Natural killer cell treated with Interleukin-12 subunit alpha and Interleukin-12 subunit beta and Interleukin-15 and Interleukin-18, amount 100 ng/mL, for 72 hours (primary cell): ENCODE results near the gene RPL29. TPM values are rescaled to one million over a fixed set of nuclear protein-coding genes. Genes with fewer than 3 reads are reported as not detected.
"Not testable (repeated sequence)": the region's sequence is repeated elsewhere in the genome, so short reads cannot be mapped to it uniquely, and the experiment has no call there.

Source experiments
- ATAC-seq, 2 donors: fragments of 150-1000 bp; cut with Tn5 transposase in 1 of 2; sonication (Bioruptor Pico), chemical (Tn5 transposase) in 1 of 2; 2 replicates each; pipeline ENCODE4 v1.10.0; 2021
- DNase-seq: peaks from one replicate; pipeline ENCODE4 v3.0.0; 2022; ENCODE audit warnings: low spot score
- H3K27ac Mint-ChIP-seq, 2 donors: 1 replicate in 1 of 2; 2 replicates in 1 of 2; pipeline ENCODE4 v1.8.0; 2022; ENCODE audit warnings: mixed read lengths in 2 of 2, mild to moderate bottlenecking in 1 of 2, moderate library complexity in 1 of 2
- H3K27me3 Mint-ChIP-seq, 2 donors: 1 replicate in 1 of 2; 2 replicates in 1 of 2; pipeline ENCODE4 v1.8.0; 2022; ENCODE audit warnings: mixed read lengths in 2 of 2
- H3K36me3 Mint-ChIP-seq: one replicate; pipeline ENCODE4 v1.8.0; 2022; ENCODE audit warnings: mixed read lengths
- H3K4me1 Mint-ChIP-seq, 2 donors: 1 replicate in 1 of 2; 2 replicates in 1 of 2; pipeline ENCODE4 v1.8.0; 2022; ENCODE audit warnings: low read depth in 2 of 2, mixed read lengths in 2 of 2, mild to moderate bottlenecking in 1 of 2
- H3K4me3 Mint-ChIP-seq: one replicate; pipeline ENCODE4 v1.8.0; 2022; ENCODE audit warnings: mixed read lengths
- H3K9me3 Mint-ChIP-seq: 2 replicates; pipeline ENCODE4 v1.8.0; 2022; ENCODE audit warnings: mixed read lengths
- total RNA-seq, 2 donors: library from RNA; stranded (reverse); gene quantifications; one replicate each; pipeline ENCODE4 v1.2.3, GENCODE V29; 2022

RPL29 gene
- total RNA-seq = 100 to 1,000 TPM; 598 to 910 TPM

- peaks cover 24 to 30% of the 10 kb centered on the region in 2 donors for H3K4me1 Mint-ChIP-seq
- H3K4me3 Mint-ChIP-seq = peak within 1 kb of the TSS; percentile 99
- ATAC-seq (peak; percentile 94 to 97), DNase-seq (peak; percentile 91)
- H3K27ac Mint-ChIP-seq = peak within 1 kb of the TSS; percentile 100
- H3K9me3 Mint-ChIP-seq = no peaks in the 10 kb centered on the region
- H3K27me3 Mint-ChIP-seq = peaks cover 0 to 5% of the 10 kb centered on the region in 2 donors
- peaks cover 18% of the 10 kb centered on the region for H3K36me3 Mint-ChIP-seq
Observed at GRCh38 chr3:51995346-51996163, at the start of gene RPL29. RPL29 (minus strand) TSS chr3:51995895; CDS start chr3:51995461, 434 bp downstream.

- Mint-ChIP-seq H3K36me3 (no peaks in the 10 kb centered on the region), H3K27me3 (no peaks in the 10 kb centered on the region), H3K4me3 (no peak overlapping the region), H3K4me1 (peaks cover 0 to 9% of the 10 kb centered on the region in 2 donors), H3K9me3 (no peaks in the 10 kb centered on the region), H3K27ac (no peak overlapping the region)
- ATAC-seq = peak in 1 of 2 donors; percentile 11
- DNase-seq = no peak
Observed at GRCh38 chr3:52044869-52045619, 49.3 kb upstream of the RPL29 start.

- no peak for ATAC-seq
- Mint-ChIP-seq H3K27ac (no peak overlapping the region), H3K4me1 (peaks cover 0 to 2% of the 10 kb centered on the region in 2 donors)
Observed at GRCh38 chr3:52043750-52044149, 48.1 kb upstream of the RPL29 start.

GRCh38 chr3:52043039-52043438 is 47.3 kb upstream of the RPL29 start:
- not testable (repeated sequence) for H3K4me3 Mint-ChIP-seq, H3K9me3 Mint-ChIP-seq, ATAC-seq, H3K36me3 Mint-ChIP-seq, DNase-seq, H3K27ac Mint-ChIP-seq, H3K27me3 Mint-ChIP-seq, H3K4me1 Mint-ChIP-seq

More at GRCh38 chr3:52043750-52044149, 48.1 kb upstream of the RPL29 start:
- Mint-ChIP-seq H3K36me3 (no peaks in the 10 kb centered on the region), H3K4me3 (no peak overlapping the region), H3K9me3 (no peaks in the 10 kb centered on the region), H3K27me3 (no peaks in the 10 kb centered on the region)
- DNase-seq = no peak

- Mint-ChIP-seq H3K27ac (peak overlapping the region in 1 of 2 donors; percentile 50), H3K9me3 (no peaks in the 10 kb centered on the region), H3K4me3 (no peak overlapping the region), H3K36me3 (no peaks in the 10 kb centered on the region), H3K27me3 (no peaks in the 10 kb centered on the region), H3K4me1 (no peaks in the 10 kb centered on the region)
- ATAC-seq = no peak
- DNase-seq = no peak
Observed at GRCh38 chr3:52041118-52041731, 45.5 kb upstream of the RPL29 start.

GRCh38 chr3:52040600-52040999 is 44.9 kb upstream of the RPL29 start:
- Mint-ChIP-seq H3K36me3 (no peaks in the 10 kb centered on the region), H3K27me3 (no peaks in the 10 kb centered on the region), H3K27ac (peak overlapping the region in 1 of 2 donors; percentile 50), H3K4me3 (no peak overlapping the region), H3K9me3 (no peaks in the 10 kb centered on the region), H3K4me1 (no peaks in the 10 kb centered on the region)
- DNase-seq (no peak), ATAC-seq (no peak)

GRCh38 chr3:52039846-52040245 is 44.2 kb upstream of the RPL29 start:
- Mint-ChIP-seq H3K27me3 (no peaks in the 10 kb centered on the region), H3K4me3 (no peak overlapping the region), H3K36me3 (no peaks in the 10 kb centered on the region), H3K9me3 (no peaks in the 10 kb centered on the region), H3K4me1 (no peaks in the 10 kb centered on the region), H3K27ac (no peak overlapping the region)
- ATAC-seq (no peak), DNase-seq (no peak)

GRCh38 chr3:52039426-52039825 is 43.7 kb upstream of the RPL29 start:
- H3K27ac Mint-ChIP-seq = no peak overlapping the region
- DNase-seq = no peak
- H3K27me3 Mint-ChIP-seq = no peaks in the 10 kb centered on the region
- no peaks in the 10 kb centered on the region for H3K9me3 Mint-ChIP-seq
- no peaks in the 10 kb centered on the region for H3K36me3 Mint-ChIP-seq
- no peak overlapping the region for H3K4me3 Mint-ChIP-seq
- ATAC-seq = no peak
- H3K4me1 Mint-ChIP-seq = no peaks in the 10 kb centered on the region

- Mint-ChIP-seq H3K27me3 (no peaks in the 10 kb centered on the region), H3K27ac (no peak overlapping the region), H3K4me3 (no peak overlapping the region), H3K36me3 (no peaks in the 10 kb centered on the region), H3K9me3 (no peaks in the 10 kb centered on the region), H3K4me1 (no peaks in the 10 kb centered on the region)
- no peak for ATAC-seq
- no peak for DNase-seq
Observed at GRCh38 chr3:52038227-52038626, 42.5 kb upstream of the RPL29 start.

GRCh38 chr3:52037291-52037690 is 41.6 kb upstream of the RPL29 start:
- ATAC-seq (no peak), DNase-seq (no peak)
- no peaks in the 10 kb centered on the region for H3K9me3 Mint-ChIP-seq
- H3K27me3 Mint-ChIP-seq = no peaks in the 10 kb centered on the region
- H3K27ac Mint-ChIP-seq = no peak overlapping the region
- no peaks in the 10 kb centered on the region for H3K4me1 Mint-ChIP-seq
- no peak overlapping the region for H3K4me3 Mint-ChIP-seq
- no peaks in the 10 kb centered on the region for H3K36me3 Mint-ChIP-seq

GRCh38 chr3:52036829-52037228 is 41.1 kb upstream of the RPL29 start:
- H3K27me3 Mint-ChIP-seq = no peaks in the 10 kb centered on the region
- H3K36me3 Mint-ChIP-seq = no peaks in the 10 kb centered on the region
- DNase-seq (no peak), ATAC-seq (no peak)
- no peaks in the 10 kb centered on the region for H3K4me1 Mint-ChIP-seq
- no peaks in the 10 kb centered on the region for H3K9me3 Mint-ChIP-seq
- H3K27ac Mint-ChIP-seq = no peak overlapping the region
- H3K4me3 Mint-ChIP-seq = no peak overlapping the region

- Mint-ChIP-seq H3K36me3 (no peaks in the 10 kb centered on the region), H3K4me3 (no peak overlapping the region), H3K4me1 (no peaks in the 10 kb centered on the region), H3K9me3 (no peaks in the 10 kb centered on the region), H3K27me3 (no peaks in the 10 kb centered on the region), H3K27ac (no peak overlapping the region)
- DNase-seq (no peak), ATAC-seq (no peak)
Observed at GRCh38 chr3:52036222-52036694, 40.6 kb upstream of the RPL29 start.

- H3K4me3 Mint-ChIP-seq = no peak overlapping the region
- no peak overlapping the region for H3K27ac Mint-ChIP-seq
- ATAC-seq (no peak), DNase-seq (no peak)
- H3K27me3 Mint-ChIP-seq = no peaks in the 10 kb centered on the region
- H3K36me3 Mint-ChIP-seq = no peaks in the 10 kb centered on the region
- H3K9me3 Mint-ChIP-seq = no peaks in the 10 kb centered on the region
- H3K4me1 Mint-ChIP-seq = no peaks in the 10 kb centered on the region
Observed at GRCh38 chr3:52034651-52035050, 39.0 kb upstream of the RPL29 start.

GRCh38 chr3:52034212-52034611 is 38.5 kb upstream of the RPL29 start:
- ATAC-seq (no peak), DNase-seq (no peak)
- Mint-ChIP-seq H3K27me3 (no peaks in the 10 kb centered on the region), H3K27ac (no peak overlapping the region), H3K9me3 (no peaks in the 10 kb centered on the region), H3K4me3 (no peak overlapping the region), H3K4me1 (no peaks in the 10 kb centered on the region), H3K36me3 (no peaks in the 10 kb centered on the region)
